Upper lobe of left lung (tissue), 4 donors: ENCODE results near the gene WDR35.
"Not testable (repeated sequence)": the region's sequence is repeated elsewhere in the genome, so short reads cannot be mapped to it uniquely, and the experiment has no call there.

Experiments
- CTCF ChIP-seq, 6 experiments: fragments of 450-650 bp in 4 of 6; fragments of 200-600 bp in 2 of 6; sonication (generic) in 2 of 6; IDR thresholded peaks; one replicate each; pipeline ENCODE4 v1.5.1; 2016 to 2019; ENCODE audit warnings: antibody characterized with exemption in 6 of 6
- EP300 ChIP-seq, 4 donors: sonication (generic); formaldehyde crosslinking; IDR thresholded peaks; one replicate each; pipeline ENCODE4 v1.5.1; 2017; ENCODE audit warnings: antibody characterized with exemption in 4 of 4, control low read depth in 2 of 4
- POLR2A ChIP-seq, 4 donors: fragments of 450-650 bp; IDR thresholded peaks; one replicate each; pipeline ENCODE4 v1.5.1; 2016 to 2017; ENCODE audit warnings: antibody characterized with exemption in 4 of 4, mild to moderate bottlenecking in 2 of 4

GRCh38 chr2:19924526-19924925, 65.4 kb downstream of the WDR35 start:
- not testable (repeated sequence) for TF ChIP-seq CTCF, POLR2A, EP300 (IDR thresholded peaks at IDR 0.05)
